K562 (cell line): ENCODE data around the gene SPRN. TPM values are rescaled to one million over a fixed set of nuclear protein-coding genes. Genes with fewer than 3 reads are reported as not detected.

ENCODE experiments used
- ATAC-seq: fragments of 200-7000 bp; cut with Tn5 transposase; 3 replicates; pipeline ENCODE4 v1.9.1; 2020; ENCODE audit warnings: moderate library complexity
- BruUV-seq: library from RNA; stranded (reverse); fragments of 400-500 nt; replicated peaks from 2 replicates; lab custom pipeline; 2021; lab: Mats Ljungman, UMichigan
- CTCF ChIA-PET: fragments of 300-600 bp; formaldehyde crosslinking; extraction: SDS; loops from one replicate; lab custom pipeline; 2021; ENCODE audit warnings: low intra/inter-chr PET ratio; lab: Yijun Ruan, JAX
- POLR2A ChIA-PET: fragments of 300-600, 350-650 bp; sonication (Branson Sonifier 250); formaldehyde crosslinking; extraction: SDS; loops from one replicate; lab custom pipeline; 2021; ENCODE audit warnings: antibody characterized with exemption, inconsistent platforms; lab: Yijun Ruan, JAX
- DNase-seq, 4 experiments: peaks; one replicate each; pipeline versions ENCODE4 v3.0.0 to v3.0.0-alpha.2; 2011 to 2018; ENCODE audit warnings: low spot score in 3 of 4, mixed read lengths in 3 of 4; ENCODE audit errors: extremely low read depth in 1 of 4
- FAIRE-seq: peaks from 2 replicates; lab custom pipeline; 2011; peaks lifted over from hg19 to GRCh38; lab: Jason Lieb, UNC
- H2AFZ ChIP-seq: 2 replicates; pipeline ENCODE4 v1.6.0; 2011; ENCODE audit warnings: low read depth, low read length, control low read depth, inconsistent platforms
- H3K27ac ChIP-seq: fragments of 200-600 bp; 3 replicates; pipeline ENCODE4 v1.8.0; 2011; ENCODE audit warnings: low read depth, mild to moderate bottlenecking, control low read depth, inconsistent platforms, low read length, moderate library complexity, mixed read lengths; ENCODE audit errors: extremely low read depth
- H3K27me3 ChIP-seq, 2 experiments: fragments of 300-600 bp in 1 of 2; 2 replicates in 1 of 2; 3 replicates in 1 of 2; pipeline versions ENCODE4 v1.6.0 to v1.8.0; 2011; ENCODE audit warnings: inconsistent platforms in 2 of 2, low read length in 2 of 2, mild to moderate bottlenecking in 1 of 2, mixed read lengths in 1 of 2, moderate library complexity in 1 of 2; ENCODE audit not compliant: control insufficient read depth in 2 of 2, insufficient read depth in 2 of 2
- H3K36me3 ChIP-seq: fragments of 300-600 bp; 3 replicates; pipeline ENCODE4 v1.8.0; 2011; ENCODE audit warnings: mild to moderate bottlenecking, low read length, inconsistent platforms; ENCODE audit not compliant: control insufficient read depth, insufficient read depth
- H3K4me1 ChIP-seq, 2 experiments: fragments of 200-600 bp in 1 of 2; replicated peaks in 1 of 2; 2 replicates in 1 of 2; 3 replicates in 1 of 2; pipeline versions ENCODE4 v1.5.1 to v1.8.0; 2011; ENCODE audit warnings: inconsistent platforms in 2 of 2, low read length in 2 of 2, mild to moderate bottlenecking in 1 of 2, mixed read lengths in 1 of 2, moderate library complexity in 1 of 2; ENCODE audit not compliant: control insufficient read depth in 2 of 2, insufficient read depth in 2 of 2
- H3K4me2 ChIP-seq: 2 replicates; pipeline ENCODE4 v1.6.1; 2011; ENCODE audit warnings: low read length, control low read depth, inconsistent platforms, mixed read lengths; ENCODE audit not compliant: insufficient read depth
- H3K4me3 ChIP-seq: fragments of 200-600 bp; sonication (generic), shearing (Covaris generic); 2 replicates; pipeline ENCODE4 v1.5.1; 2016; ENCODE audit warnings: control low read depth, inconsistent platforms
- H3K79me2 ChIP-seq: fragments of 200-600 bp; 3 replicates; pipeline ENCODE4 v1.8.0; 2011; ENCODE audit warnings: low read length, inconsistent platforms; ENCODE audit not compliant: control insufficient read depth, insufficient read depth
- H3K9ac ChIP-seq, 2 experiments: 2 replicates each; pipeline versions ENCODE4 v1.6.0 to v1.6.1; 2011; ENCODE audit warnings: low read depth in 2 of 2, low read length in 2 of 2, control low read depth in 1 of 2, inconsistent platforms in 1 of 2, mild to moderate bottlenecking in 1 of 2, mixed read lengths in 1 of 2; ENCODE audit not compliant: insufficient read depth in 1 of 2
- H3K9me1 ChIP-seq: one replicate; pipeline ENCODE4 v1.6.0; 2011; ENCODE audit warnings: inconsistent platforms, mild to moderate bottlenecking, low read length, moderate library complexity; ENCODE audit not compliant: control insufficient read depth, insufficient read depth
- H3K9me3 ChIP-seq: replicated peaks from 2 replicates; pipeline ENCODE4 v1.5.1; 2011; ENCODE audit warnings: low read depth, low read length, inconsistent platforms; ENCODE audit not compliant: control insufficient read depth, insufficient read depth
- H4K20me1 ChIP-seq: replicated peaks from 2 replicates; pipeline ENCODE4 v1.6.1; 2011; ENCODE audit warnings: low read length, inconsistent platforms, mixed read lengths; ENCODE audit not compliant: control insufficient read depth, insufficient read depth
- CBFA2T3 ChIP-seq: fragments of 450-650 bp; IDR thresholded peaks from 2 replicates; pipeline ENCODE4 v1.6.1; 2017
- CREB1 ChIP-seq, 2 experiments: sonication (generic) in 1 of 2; formaldehyde crosslinking in 1 of 2; IDR thresholded peaks; 2 replicates each; pipeline versions ENCODE4 v1.6.1 to v1.8.0; 2012 to 2022; ENCODE audit warnings: inconsistent platforms in 1 of 2, mild to moderate bottlenecking in 1 of 2, missing genetic modification reagents in 1 of 2, moderate library complexity in 1 of 2
- CREM ChIP-seq: IDR thresholded peaks from 2 replicates; pipeline ENCODE4 v1.6.1; 2014; ENCODE audit warnings: antibody characterized with exemption, low read depth
- HLTF ChIP-seq: fragments of 450-650 bp; IDR thresholded peaks from 2 replicates; pipeline ENCODE4 v1.6.1; 2016
- MEIS2 ChIP-seq: fragments of 450-650 bp; IDR thresholded peaks from 2 replicates; pipeline ENCODE4 v1.6.1; 2014; ENCODE audit warnings: mild to moderate bottlenecking; ENCODE audit not compliant: partially characterized antibody
- POLR2AphosphoS5 ChIP-seq: IDR thresholded peaks from 2 replicates; pipeline ENCODE4 v1.6.1; 2011; ENCODE audit warnings: mild to moderate bottlenecking, low read depth, low read length, moderate library complexity; ENCODE audit not compliant: control insufficient read depth, insufficient read depth
- RREB1 ChIP-seq: fragments of 250-450 bp; sonication (Bioruptor Pico); IDR thresholded peaks from 2 replicates; pipeline ENCODE4 v1.4.0; 2020
- SMARCA4 ChIP-seq: fragments of 450-650 bp; IDR thresholded peaks from 2 replicates; pipeline ENCODE4 v1.6.1; 2016
- TEAD4 ChIP-seq, 2 experiments: sonication (generic) in 1 of 2; formaldehyde crosslinking in 1 of 2; IDR thresholded peaks; 2 replicates each; pipeline versions ENCODE4 v1.6.1 to v1.8.0; 2012 to 2022; ENCODE audit warnings: borderline replicate concordance in 1 of 2, inconsistent platforms in 1 of 2, low read length in 1 of 2, mild to moderate bottlenecking in 1 of 2, missing genetic modification reagents in 1 of 2
- UBTF ChIP-seq, 2 experiments: IDR thresholded peaks; 2 replicates each; pipeline ENCODE4 v1.6.1; 2012; ENCODE audit warnings: improper control_type of control experiment in 2 of 2, low read depth in 2 of 2, low read length in 2 of 2, borderline replicate concordance in 1 of 2
- USF2 ChIP-seq: sonication (generic); formaldehyde crosslinking; IDR thresholded peaks from 2 replicates; pipeline ENCODE4 v1.5.0; 2020; ENCODE audit warnings: missing genetic modification reagents
- ZNF253 ChIP-seq: fragments of 250-450 bp; sonication (Bioruptor Pico); conservative IDR thresholded peaks from 2 replicates; pipeline ENCODE4 v1.6.1; 2021; ENCODE audit warnings: mild to moderate bottlenecking
- WGBS: fragments of 100-300 bp; shearing (Covaris generic); methylation state at CpG from one replicate; pipeline ENCODE4 v1.1.6; 2016; ENCODE audit warnings: low coverage, mixed read lengths; ENCODE audit not compliant: insufficient coverage; ENCODE audit errors: missing lambda C conversion rate; 5-methylcytosine and 5-hydroxymethylcytosine counted together
- in situ Hi-C: fragments of 300-500 bp; cut with MboI; formaldehyde crosslinking; loops from 4 replicates; pipeline ENCODE4 v1.15.0; 2018; ENCODE audit warnings: inconsistent platforms, mixed read lengths
- intact Hi-C: fragments of 100-400 bp; cut with micrococcal nuclease; formaldehyde crosslinking; loops from 2 replicates; pipeline ENCODE4 v1.14.2; 2022
- polyA plus RNA-seq, 8 experiments: library from polyadenylated mRNA; depleted of rRNA in 4 of 8; stranded (reverse) in 5 of 8; unstranded in 3 of 8; fragments of >200 nt; fragmentation: Nextera tagmentation in 2 of 8; fragmentation: Illumina TruSeq in 1 of 8; extraction: Ambion mirVana in 2 of 8; extraction: Trizol in 1 of 8; gene quantifications; 2 replicates each; pipeline versions ENCODE4 v1.2.1 to v1.2.3, GENCODE V29; 2011 to 2014; ENCODE audit warnings: inconsistent platforms in 1 of 8, missing spikeins in 1 of 8
- total RNA-seq, 7 experiments: library from RNA; depleted of rRNA in 6 of 7; stranded (reverse); fragments of >200 nt in 6 of 7; fragmentation: Illumina TruSeq in 2 of 7; extraction: Trizol in 2 of 7; gene quantifications; 2 replicates each; pipeline versions ENCODE4 v1.2.1 to v1.2.3, GENCODE V29; 2011 to 2021; ENCODE audit warnings: low replicate concordance in 1 of 7

The SPRN gene
- total and polyA plus RNA-seq, 9 of the 15 experiments (the other 6 are each of a cell fraction or from before 2014, with no cell fraction given), result 0.04 TPM; not detected in 8

- peak within 1 kb of the TSS; percentile 90 to 99 for H3K9ac ChIP-seq
- H3K27me3 ChIP-seq, result no peaks in the 10 kb centered on the region
- in situ Hi-C loops (no loop called here), intact Hi-C loops (loop anchor here (5.0 to 10.0 kb wide), 2 partner anchors 37 to 69 kb away; partner anchors contain the start of gene FUOM)
- H2AFZ ChIP-seq, result peak within 1 kb of the TSS; percentile 63
- no peaks in the 10 kb centered on the region for H4K20me1 ChIP-seq
- peak within 1 kb of the TSS; percentile 87 for H3K4me2 ChIP-seq
- H3K9me3 ChIP-seq, result no peaks in the 10 kb centered on the region
- peak within 1 kb of the TSS; percentile 66 for H3K4me3 ChIP-seq
- H3K9me1 ChIP-seq, result no peaks in the 10 kb centered on the region
- no TSS peak for BruUV-seq
- peak within 1 kb of the TSS; percentile 98 for H3K27ac ChIP-seq
- CTCF ChIA-PET, result no interaction called here
- under 1% methylated on average over 10 of the region's 69 CpGs for WGBS
- POLR2A ChIA-PET, result no interaction called here
- ATAC-seq, result peak; percentile 93
- no peak for FAIRE-seq
- peak; percentile 90 to 96 (median 92) for DNase-seq
- H3K36me3 ChIP-seq, result peaks cover 28% of the 10 kb centered on the region; the same call in 1 of the 3 replicates
- H3K4me1 ChIP-seq, result peaks cover 17 to 57% of the 10 kb centered on the region in 2 experiments
- H3K79me2 ChIP-seq, result peaks cover 20% of the 10 kb centered on the region
- TF ChIP-seq USF2, result peak; percentile 65
- no peak for TF ChIP-seq RREB1 (CRISPR knock-in tag)
- TF ChIP-seq MEIS2, result peak; percentile 83
- TF ChIP-seq UBTF (IDR thresholded peaks at IDR 0.05; ENCODE audit: borderline replicate concordance in 1 of 2, low read depth in 2 of 2, low read length in 2 of 2), result peak; percentile 63 to 89; a peak in 2 of 4 replicates
- TF ChIP-seq ZNF253 (CRISPR knock-in tag), result no peak
- TF ChIP-seq CBFA2T3, result 0 out of 2 replicates have a peak, but pooled peaks have one; percentile 22
- TF ChIP-seq CREB1 (IDR thresholded peaks at IDR 0.05), result peak; percentile 77
- peak; percentile 68 for TF ChIP-seq CREB1 (CRISPR knock-in tag; IDR thresholded peaks at IDR 0.05)
- 0 out of 2 replicates have a peak, but pooled peaks have one; percentile 33 for TF ChIP-seq HLTF
- TF ChIP-seq TEAD4 (IDR thresholded peaks at IDR 0.05; ENCODE audit: low read length), result 0 out of 2 replicates have a peak, but pooled peaks have one; percentile 18
- TF ChIP-seq TEAD4 (CRISPR knock-in tag; IDR thresholded peaks at IDR 0.05; ENCODE audit: borderline replicate concordance), result no peak
- peak; percentile 87 for TF ChIP-seq CREM
- peak; percentile 62; the same call in 1 of the 2 replicates for TF ChIP-seq POLR2AphosphoS5
- 0 out of 2 replicates have a peak, but pooled peaks have one; percentile 15 for TF ChIP-seq SMARCA4
These were observed 30.3 kb downstream of the SPRN start, which contains the start of gene MTG1 for GRCh38 chr10:133394064-133394663. Gene MTG1, plus strand, starts transcription at chr10:133394157. Its CDS starts 64 bp downstream, at chr10:133394221.
